ENCODE measurements around the gene PDSS2. TPM values are rescaled to one million over a fixed set of nuclear protein-coding genes. Genes with fewer than 3 reads are reported as not detected.
"Not testable (repeated sequence)": the region's sequence is repeated elsewhere in the genome, so short reads cannot be mapped to it uniquely, and the experiment has no call there.

The PDSS2 gene
- total RNA-seq, 1 experiment from 2014 or later = 16.1 TPM

GRCh38 chr6:107121266-107121665, 338.1 kb downstream of the PDSS2 start:
- no peaks in the 10 kb centered on the region for H3K9me3 ChIP-seq (ENCODE audit: low read depth, low read length, poor library complexity, severe bottlenecking)
- intact Hi-C loops (cut with micrococcal nuclease; ENCODE audit: unreplicated experiment) = no loop called here
- POLR2A ChIA-PET (ENCODE audit: low non-redundant PET) = no interaction called here
- no TSS peak for BruUV-seq (replicated peaks)
- CTCF ChIA-PET = no interaction called here
- no peaks in the 10 kb centered on the region for H3K27me3 ChIP-seq (replicated peaks; ENCODE audit: insufficient read depth, low read depth, low read length, poor library complexity)
- H3K4me3 ChIP-seq (ENCODE audit: low read depth, low read length, poor library complexity, severe bottlenecking) = no peak overlapping the region
- no peak overlapping the region for H3K27ac ChIP-seq (ENCODE audit: low read depth, low read length, poor library complexity, severe bottlenecking)
- DNase-seq (ENCODE audit: low spot score) = no peak
- peaks cover 9% of the 10 kb centered on the region for H3K4me1 ChIP-seq (ENCODE audit: insufficient read depth, low read length, poor library complexity, severe bottlenecking)
- H3K36me3 ChIP-seq (ENCODE audit: insufficient read depth, low read length, poor library complexity, severe bottlenecking) = no peaks in the 10 kb centered on the region
- TF ChIP-seq EZH2 (IDR thresholded peaks at IDR 0.05; ENCODE audit: borderline replicate concordance, low read depth, low read length, poor library complexity, severe bottlenecking) = no peak
- no peak for TF ChIP-seq CTCF (conservative IDR thresholded peaks at IDR 0.05; ENCODE audit: low read depth, low read length)

GRCh38 chr6:107120404-107120803, 339.0 kb downstream of the PDSS2 start:
- Histone ChIP-seq H3K27me3 (replicated peaks; ENCODE audit: insufficient read depth, low read depth, low read length, poor library complexity) (no peaks in the 10 kb centered on the region), H3K4me3 (ENCODE audit: low read depth, low read length, poor library complexity, severe bottlenecking) (no peak overlapping the region), H3K27ac (ENCODE audit: low read depth, low read length, poor library complexity, severe bottlenecking) (no peak overlapping the region), H3K9me3 (ENCODE audit: low read depth, low read length, poor library complexity, severe bottlenecking) (no peaks in the 10 kb centered on the region), H3K4me1 (ENCODE audit: insufficient read depth, low read length, poor library complexity, severe bottlenecking) (peaks cover 11% of the 10 kb centered on the region), H3K36me3 (ENCODE audit: insufficient read depth, low read length, poor library complexity, severe bottlenecking) (no peaks in the 10 kb centered on the region)
- ChIA-PET CTCF (interaction anchor here (0.7 kb wide), 1 partner anchor 27 kb away, joined by 12 read pairs; no protein-coding TSS in a partner anchor), POLR2A (ENCODE audit: low non-redundant PET) (no interaction called here)
- intact Hi-C loops (cut with micrococcal nuclease; ENCODE audit: unreplicated experiment) = no loop called here
- BruUV-seq (replicated peaks) = no TSS peak
- DNase-seq (ENCODE audit: low spot score) = no peak
- TF ChIP-seq EZH2 (IDR thresholded peaks at IDR 0.05; ENCODE audit: borderline replicate concordance, low read depth, low read length, poor library complexity, severe bottlenecking) (no peak), CTCF (conservative IDR thresholded peaks at IDR 0.05; ENCODE audit: low read depth, low read length) (no peak)

- H3K4me1 ChIP-seq (ENCODE audit: insufficient read depth, low read length, poor library complexity, severe bottlenecking) = peaks cover 11% of the 10 kb centered on the region
- intact Hi-C loops (cut with micrococcal nuclease; ENCODE audit: unreplicated experiment) = no loop called here
- H3K27me3 ChIP-seq (replicated peaks; ENCODE audit: insufficient read depth, low read depth, low read length, poor library complexity) = no peaks in the 10 kb centered on the region
- no peak overlapping the region for H3K27ac ChIP-seq (ENCODE audit: low read depth, low read length, poor library complexity, severe bottlenecking)
- CTCF ChIA-PET = interaction anchor here (0.7 kb wide), 1 partner anchor 383 kb away, joined by 3 read pairs; no protein-coding TSS in a partner anchor
- no peaks in the 10 kb centered on the region for H3K36me3 ChIP-seq (ENCODE audit: insufficient read depth, low read length, poor library complexity, severe bottlenecking)
- no peaks in the 10 kb centered on the region for H3K9me3 ChIP-seq (ENCODE audit: low read depth, low read length, poor library complexity, severe bottlenecking)
- BruUV-seq (replicated peaks) = no TSS peak
- POLR2A ChIA-PET (ENCODE audit: low non-redundant PET) = no interaction called here
- TF ChIP-seq CTCF (conservative IDR thresholded peaks at IDR 0.05; ENCODE audit: low read depth, low read length) = no peak
- TF ChIP-seq EZH2 (IDR thresholded peaks at IDR 0.05; ENCODE audit: borderline replicate concordance, low read depth, low read length, poor library complexity, severe bottlenecking) = no peak
- H3K4me3 ChIP-seq (ENCODE audit: low read depth, low read length, poor library complexity, severe bottlenecking) = no peak overlapping the region
- peak; percentile 64 for DNase-seq (ENCODE audit: low spot score)
These were observed 340.4 kb downstream of the PDSS2 start for GRCh38 chr6:107118976-107119375.

GRCh38 chr6:107118540-107118939, 340.8 kb downstream of the PDSS2 start:
- H3K27me3 ChIP-seq (replicated peaks; ENCODE audit: insufficient read depth, low read depth, low read length, poor library complexity); H3K9me3 ChIP-seq (ENCODE audit: low read depth, low read length, poor library complexity, severe bottlenecking); H3K36me3 ChIP-seq (ENCODE audit: insufficient read depth, low read length, poor library complexity, severe bottlenecking); H3K4me3 ChIP-seq (ENCODE audit: low read depth, low read length, poor library complexity, severe bottlenecking); BruUV-seq (replicated peaks); intact Hi-C loops (cut with micrococcal nuclease; ENCODE audit: unreplicated experiment); POLR2A ChIA-PET (ENCODE audit: low non-redundant PET); H3K27ac ChIP-seq (ENCODE audit: low read depth, low read length, poor library complexity, severe bottlenecking); DNase-seq (ENCODE audit: low spot score): not testable (repeated sequence)
- CTCF ChIA-PET = interaction anchor here (0.7 kb wide), 1 partner anchor 383 kb away, joined by 3 read pairs; no protein-coding TSS in a partner anchor
- peaks cover 14% of the 10 kb centered on the region for H3K4me1 ChIP-seq (ENCODE audit: insufficient read depth, low read length, poor library complexity, severe bottlenecking)
